ENCODE data around the gene PLEKHH3.

Gene PLEKHH3

DNA sequence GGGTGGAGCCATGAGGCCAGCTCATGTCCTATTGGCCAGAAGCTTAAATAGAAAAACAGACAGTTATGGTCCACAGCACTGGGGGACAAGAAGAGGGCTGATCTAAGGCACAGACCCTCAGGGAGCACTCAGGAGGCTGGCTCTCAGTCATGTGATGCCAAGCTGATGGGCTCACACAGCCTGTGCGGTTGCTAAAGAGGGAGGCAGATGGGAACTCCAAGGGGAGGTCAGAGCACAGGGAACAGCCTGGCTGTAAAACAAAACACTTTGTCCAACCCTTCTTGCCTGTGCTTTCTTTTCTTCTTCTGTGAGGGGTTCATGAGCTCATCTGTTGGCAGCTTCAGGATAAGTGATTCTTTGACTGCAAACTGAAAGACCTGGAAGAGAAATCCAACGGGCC lies 32.8 kb upstream of the PLEKHH3 start:
- Histone ChIP-seq H3K27ac (no peak overlapping the region), H3K9ac (no peak overlapping the region), H3K4me1 (no peaks in the 10 kb centered on the region), H3K27me3 (ENCODE audit: control insufficient read depth, insufficient read depth, low read length) (no peaks in the 10 kb centered on the region), H3K79me2 (peaks cover 2% of the 10 kb centered on the region), H2AFZ (no peak overlapping the region), H3K9me3 (ENCODE audit: control insufficient read depth, low read length) (no peaks in the 10 kb centered on the region), H3K4me2 (ENCODE audit: low read length) (no peak overlapping the region), H3K36me3 (ENCODE audit: control insufficient read depth, insufficient read depth, low read length) (no peaks in the 10 kb centered on the region), H3K4me3 (ENCODE audit: low read depth, low read length) (no peak overlapping the region)
- no peak for TF ChIP-seq CTCF (IDR thresholded peaks at IDR 0.05)

DNA sequence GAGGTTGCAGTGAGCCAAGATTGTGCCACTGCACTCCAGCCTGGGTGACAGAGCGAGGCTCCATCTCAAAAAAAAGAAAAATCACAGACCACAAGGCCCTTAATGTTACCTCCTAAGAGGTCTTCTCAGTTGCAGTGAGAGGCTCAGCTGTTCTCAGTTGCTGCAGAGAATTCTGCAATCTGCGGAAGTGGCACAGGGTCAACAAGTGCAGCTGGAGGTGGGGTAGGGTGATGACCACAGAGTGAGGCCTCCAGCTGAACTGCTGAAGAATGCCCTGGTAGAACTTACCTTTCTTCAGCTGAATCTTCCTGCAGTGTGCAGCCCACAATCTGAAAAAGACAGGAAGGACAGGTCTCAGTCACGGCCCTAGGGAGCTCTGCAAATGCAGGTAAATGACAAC lies 31.8 kb upstream of the PLEKHH3 start:
- Histone ChIP-seq H3K36me3 (ENCODE audit: control insufficient read depth, insufficient read depth, low read length) (no peaks in the 10 kb centered on the region), H3K9me3 (ENCODE audit: control insufficient read depth, low read length) (no peaks in the 10 kb centered on the region)

DNA sequence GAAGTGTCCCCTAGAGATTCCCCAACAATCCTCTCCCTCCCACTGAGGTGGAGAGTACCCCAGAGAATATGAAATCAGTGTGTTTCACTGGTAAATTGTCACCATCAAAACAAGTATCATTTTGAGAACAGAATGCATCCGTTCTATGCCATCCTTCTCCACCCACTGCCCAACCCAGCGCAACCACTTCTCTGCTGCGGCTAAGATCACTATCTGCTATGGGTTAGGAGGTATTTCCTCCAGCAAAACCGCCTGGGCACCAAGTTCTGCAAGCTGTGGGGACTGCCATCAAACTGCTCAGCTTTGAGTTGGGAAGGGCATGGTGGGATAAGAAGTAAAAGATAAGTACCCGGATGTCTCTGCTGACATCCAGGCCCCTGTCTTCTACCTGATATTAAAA lies 29.9 kb upstream of the PLEKHH3 start:
- no peak overlapping the region for H3K4me3 ChIP-seq (ENCODE audit: low read depth, low read length)
- peaks cover 2% of the 10 kb centered on the region for H3K79me2 ChIP-seq
- no peak overlapping the region for H3K9ac ChIP-seq
- H3K27ac ChIP-seq = no peak overlapping the region
- H3K4me1 ChIP-seq = no peaks in the 10 kb centered on the region
- no peaks in the 10 kb centered on the region for H3K9me3 ChIP-seq (ENCODE audit: control insufficient read depth, low read length)
- no peaks in the 10 kb centered on the region for H3K36me3 ChIP-seq (ENCODE audit: control insufficient read depth, insufficient read depth, low read length)
- H3K4me2 ChIP-seq (ENCODE audit: low read length) = no peak overlapping the region
- TF ChIP-seq CTCF (IDR thresholded peaks at IDR 0.05) = no peak
- no peaks in the 10 kb centered on the region for H3K27me3 ChIP-seq (ENCODE audit: control insufficient read depth, insufficient read depth, low read length)
- H2AFZ ChIP-seq = no peak overlapping the region

More for the DNA sequence above, 31.8 kb upstream of the PLEKHH3 start:
- H3K4me1 ChIP-seq = no peaks in the 10 kb centered on the region
- no peak overlapping the region for H3K4me3 ChIP-seq (ENCODE audit: low read depth, low read length)
- no peak for TF ChIP-seq CTCF (IDR thresholded peaks at IDR 0.05)
- peaks cover 2% of the 10 kb centered on the region for H3K79me2 ChIP-seq
- no peak overlapping the region for H3K9ac ChIP-seq
- H3K27me3 ChIP-seq (ENCODE audit: control insufficient read depth, insufficient read depth, low read length) = no peaks in the 10 kb centered on the region
- H3K27ac ChIP-seq = no peak overlapping the region
- H3K4me2 ChIP-seq (ENCODE audit: low read length) = no peak overlapping the region
- H2AFZ ChIP-seq = no peak overlapping the region

- Histone ChIP-seq H2AFZ (no peak overlapping the region), H3K36me3 (ENCODE audit: control insufficient read depth, insufficient read depth, low read length) (no peaks in the 10 kb centered on the region), H3K4me1 (no peaks in the 10 kb centered on the region), H3K4me3 (ENCODE audit: low read depth, low read length) (no peak overlapping the region), H3K4me2 (ENCODE audit: low read length) (no peak overlapping the region), H3K9me3 (ENCODE audit: control insufficient read depth, low read length) (no peaks in the 10 kb centered on the region), H3K27ac (no peak overlapping the region), H3K9ac (no peak overlapping the region), H3K27me3 (ENCODE audit: control insufficient read depth, insufficient read depth, low read length) (no peaks in the 10 kb centered on the region), H3K79me2 (peaks cover 2% of the 10 kb centered on the region)
- TF ChIP-seq CTCF (IDR thresholded peaks at IDR 0.05) = no peak
These were observed 28.2 kb upstream of the PLEKHH3 start for GRCh38 chr17:42704837-42705494.

- no peaks in the 10 kb centered on the region for H3K4me1 ChIP-seq
- H3K79me2 ChIP-seq = peaks cover 2% of the 10 kb centered on the region
- no peak overlapping the region for H3K4me3 ChIP-seq (ENCODE audit: low read depth, low read length)
- H3K27me3 ChIP-seq (ENCODE audit: control insufficient read depth, insufficient read depth, low read length) = no peaks in the 10 kb centered on the region
- no peak overlapping the region for H3K4me2 ChIP-seq (ENCODE audit: low read length)
- H3K36me3 ChIP-seq (ENCODE audit: control insufficient read depth, insufficient read depth, low read length) = no peaks in the 10 kb centered on the region
- H3K27ac ChIP-seq = no peak overlapping the region
- no peaks in the 10 kb centered on the region for H3K9me3 ChIP-seq (ENCODE audit: control insufficient read depth, low read length)
- H3K9ac ChIP-seq = no peak overlapping the region
- no peak overlapping the region for H2AFZ ChIP-seq
- no peak for TF ChIP-seq CTCF (IDR thresholded peaks at IDR 0.05)
These were observed 27.7 kb upstream of the PLEKHH3 start for GRCh38 chr17:42704490-42704836.

Data from parathyroid adenoma (tissue), 2 donors.